Neutrophil (primary cell): ENCODE results near the gene TUBAL3.
A peak's percentile ranks its signal among the peaks of the same experiment; 100 is the strongest.

Experiments used
- H3K27ac ChIP-seq: fragments of 200-600 bp; sonication (generic); 2 replicates; pipeline ENCODE4 v1.5.1; 2016; ENCODE audit warnings: mild to moderate bottlenecking, moderate library complexity
- H3K27me3 ChIP-seq: fragments of 200-600 bp; sonication (generic); 2 replicates; pipeline ENCODE4 v1.6.0; 2016; ENCODE audit warnings: mild to moderate bottlenecking
- H3K36me3 ChIP-seq: fragments of 200-600 bp; sonication (generic); 2 replicates; pipeline ENCODE4 v1.5.1; 2017
- H3K4me1 ChIP-seq, 2 experiments: fragments of 200-600 bp in 1 of 2; sonication (generic) in 1 of 2; 1 replicate in 1 of 2; 2 replicates in 1 of 2; pipeline versions ENCODE4 v1.5.1 to v1.6.1; 2013 to 2016; ENCODE audit warnings: low read depth in 1 of 2, low read length in 1 of 2, mild to moderate bottlenecking in 1 of 2, moderate library complexity in 1 of 2; ENCODE audit not compliant: control insufficient read depth in 1 of 2, insufficient read depth in 1 of 2
- H3K4me3 ChIP-seq, 2 experiments: fragments of 200-600 bp in 1 of 2; sonication (generic) in 1 of 2; 1 replicate in 1 of 2; 2 replicates in 1 of 2; pipeline ENCODE4 v1.5.1; 2013 to 2016; ENCODE audit warnings: low read depth in 1 of 2, low read length in 1 of 2, mild to moderate bottlenecking in 1 of 2, moderate library complexity in 1 of 2
- H3K9me3 ChIP-seq: fragments of 200-600 bp; sonication (generic); 2 replicates; pipeline ENCODE4 v1.5.1; 2016
- CTCF ChIP-seq: fragments of 200-600 bp; sonication (generic); IDR thresholded peaks from 2 replicates; pipeline ENCODE4 v1.5.1; 2016; ENCODE audit warnings: antibody characterized with exemption

The TUBAL3 gene

DNA sequence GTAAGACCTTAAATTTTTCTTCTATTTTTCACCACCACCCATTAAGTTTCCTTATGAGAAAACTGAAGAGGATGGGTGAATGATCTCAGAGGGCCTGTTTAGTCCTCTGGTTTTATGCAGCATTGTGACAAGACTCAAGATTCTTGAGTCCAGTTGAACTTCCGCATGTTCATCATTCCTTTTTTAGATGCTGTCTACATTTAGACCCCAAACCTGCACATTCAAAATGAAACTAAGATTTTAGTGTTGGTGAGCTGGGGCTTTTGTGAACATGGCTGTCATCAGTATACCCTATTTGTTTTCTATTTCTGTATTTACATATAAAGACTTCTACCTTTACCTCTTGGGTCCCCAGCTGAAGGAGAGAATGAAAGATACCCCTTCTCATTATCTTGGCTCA, 38.8 kb upstream of the TUBAL3 start:
- H3K4me3 ChIP-seq, result no peak overlapping the region
- no peak for TF ChIP-seq CTCF
- H3K4me1 ChIP-seq, result peaks cover 12 to 20% of the 10 kb centered on the region in 2 experiments
- no peaks in the 10 kb centered on the region for H3K9me3 ChIP-seq
- no peaks in the 10 kb centered on the region for H3K27me3 ChIP-seq
- H3K36me3 ChIP-seq, result no peaks in the 10 kb centered on the region
- no peak overlapping the region for H3K27ac ChIP-seq

DNA sequence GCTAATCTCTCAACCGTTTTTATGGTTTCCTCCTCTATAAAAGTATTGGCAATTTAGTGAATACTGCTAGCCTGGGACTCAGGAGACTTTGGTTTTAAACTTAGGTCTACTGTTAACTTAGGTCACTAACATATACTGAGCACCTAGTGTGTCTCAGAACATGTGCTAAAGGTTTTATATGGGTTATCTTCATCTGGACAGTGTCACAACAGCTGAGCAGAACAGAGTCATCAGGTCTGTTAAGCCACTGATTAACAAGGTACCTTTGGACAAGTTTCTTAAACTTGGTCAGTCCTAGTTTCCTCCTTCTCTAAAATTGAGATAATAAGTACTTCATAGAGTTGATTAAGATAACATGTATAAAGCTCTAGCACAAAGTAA, 38.4 kb upstream of the TUBAL3 start:
- Histone ChIP-seq H3K27ac (no peak overlapping the region), H3K4me1 (peaks cover 12 to 20% of the 10 kb centered on the region in 2 experiments), H3K36me3 (no peaks in the 10 kb centered on the region), H3K27me3 (no peaks in the 10 kb centered on the region), H3K9me3 (no peaks in the 10 kb centered on the region), H3K4me3 (no peak overlapping the region)
- no peak for TF ChIP-seq CTCF

DNA sequence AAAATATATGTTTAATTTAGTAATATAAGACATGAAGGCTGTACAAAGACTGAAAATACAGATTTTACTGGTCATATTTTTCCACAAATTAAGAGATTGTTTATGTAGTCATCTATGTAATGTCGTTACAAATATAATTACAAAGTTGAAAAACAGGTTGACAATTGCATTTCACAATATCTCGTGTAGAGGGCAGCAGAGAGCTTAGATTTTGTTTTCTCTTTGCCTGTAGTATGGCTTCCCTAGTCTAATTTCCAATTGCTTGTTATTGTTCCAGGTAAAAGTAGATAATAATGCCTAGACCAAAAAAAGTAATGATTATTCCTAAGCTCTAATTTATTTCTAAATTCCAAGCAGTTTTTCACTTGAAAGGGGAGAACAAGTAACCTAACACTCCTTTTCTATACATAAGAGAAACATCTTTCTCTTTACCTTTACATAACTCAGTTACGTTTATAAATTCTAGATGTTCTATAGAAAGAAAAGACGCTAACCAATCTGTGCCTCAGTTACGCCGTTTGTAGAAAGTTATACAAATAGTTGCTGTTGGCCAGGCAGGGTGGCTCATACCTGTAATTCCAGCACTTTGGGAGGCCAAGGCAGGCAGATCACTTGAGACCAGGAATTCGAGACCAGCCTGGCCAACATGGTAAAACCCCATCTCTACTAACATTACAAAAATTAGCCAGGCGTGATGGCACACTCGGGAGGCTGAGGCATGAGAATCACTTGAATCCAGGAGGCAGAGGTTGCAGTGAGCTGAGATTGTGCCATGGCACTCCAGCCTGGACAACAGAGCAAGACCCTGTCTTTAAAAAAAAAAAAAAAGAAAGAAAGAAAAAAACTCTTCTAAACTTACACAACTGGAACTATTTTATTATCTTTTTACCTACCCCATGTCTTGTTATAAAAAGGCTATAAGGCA, 37.7 kb upstream of the TUBAL3 start:
- TF ChIP-seq CTCF, result peak; percentile 74
- Histone ChIP-seq H3K36me3 (no peaks in the 10 kb centered on the region), H3K27me3 (no peaks in the 10 kb centered on the region), H3K4me3 (no peak overlapping the region), H3K27ac (no peak overlapping the region), H3K9me3 (no peaks in the 10 kb centered on the region), H3K4me1 (peaks cover 12 to 14% of the 10 kb centered on the region in 2 experiments)

- H3K36me3 ChIP-seq, result no peaks in the 10 kb centered on the region
- no peak for TF ChIP-seq CTCF
- no peak overlapping the region for H3K4me3 ChIP-seq
- no peak overlapping the region for H3K27ac ChIP-seq
- no peaks in the 10 kb centered on the region for H3K9me3 ChIP-seq
- peaks cover 1 to 2% of the 10 kb centered on the region in 2 experiments for H3K4me1 ChIP-seq
- no peaks in the 10 kb centered on the region for H3K27me3 ChIP-seq
Measured at GRCh38 chr10:5441106-5441505, 36.5 kb upstream of the TUBAL3 start.

- Histone ChIP-seq H3K27me3 (no peaks in the 10 kb centered on the region), H3K9me3 (no peaks in the 10 kb centered on the region), H3K27ac (no peak overlapping the region), H3K4me3 (no peak overlapping the region), H3K4me1 (no peaks in the 10 kb centered on the region), H3K36me3 (no peaks in the 10 kb centered on the region)
- no peak for TF ChIP-seq CTCF
Measured at GRCh38 chr10:5440206-5440605, 35.6 kb upstream of the TUBAL3 start.
